NK-92 treated with Interleukin-12 subunit alpha and Interleukin-12 subunit beta, amount 100 ng/mL, for 24 hours (cell line): Measurements from ENCODE around the gene RIPOR2.
A peak's percentile ranks its signal among the peaks of the same experiment; 100 is the strongest.
"Not testable (repeated sequence)": the region's sequence is repeated elsewhere in the genome, so short reads cannot be mapped to it uniquely, and the experiment has no call there.

Experiments
- DNase-seq: peaks from one replicate; lab custom pipeline; 2025; lab: John Stamatoyannopoulos, UW

Gene RIPOR2

GRCh38 chr6:24802271-24803059, 133.3 kb downstream of the RIPOR2 start:
- no peak for DNase-seq

- DNase-seq: no peak
Measured at GRCh38 chr6:24799541-24799915, 136.2 kb downstream of the RIPOR2 start.

- no peak for DNase-seq
Measured at GRCh38 chr6:24798740-24799540, 136.8 kb downstream of the RIPOR2 start, which contains the start of gene ARMH2. TSS of gene ARMH2 (minus strand) at chr6:24798917. CDS start at chr6:24798857, 60 bp downstream.

GRCh38 chr6:24797596-24798216, 138.1 kb downstream of the RIPOR2 start:
- DNase-seq: no peak

- no peak for DNase-seq
Measured at GRCh38 chr6:24796616-24797290, 139.0 kb downstream of the RIPOR2 start.

GRCh38 chr6:24795106-24795505, 140.7 kb downstream of the RIPOR2 start:
- no peak for DNase-seq

- DNase-seq: no peak
Measured at GRCh38 chr6:24788031-24788665, 147.6 kb downstream of the RIPOR2 start.

- DNase-seq: no peak
Measured at GRCh38 chr6:24780206-24780605, 155.6 kb downstream of the RIPOR2 start.

- DNase-seq: no peak
Measured at GRCh38 chr6:24779416-24780016, 156.2 kb downstream of the RIPOR2 start.

GRCh38 chr6:24778878-24779277, 156.9 kb downstream of the RIPOR2 start:
- DNase-seq: no peak

GRCh38 chr6:24778121-24778520, 157.6 kb downstream of the RIPOR2 start:
- no peak for DNase-seq

GRCh38 chr6:24777227-24777626, 158.5 kb downstream of the RIPOR2 start:
- DNase-seq: no peak

GRCh38 chr6:24775520-24776058, 160.2 kb downstream of the RIPOR2 start:
- no peak for DNase-seq

GRCh38 chr6:24774696-24775519, 160.9 kb downstream of the RIPOR2 start, which contains the start of gene GMNN:
TSS of gene GMNN (plus strand) at chr6:24774937. CDS start at chr6:24777247, 2,310 bp downstream.
- peak; percentile 97 for DNase-seq

GRCh38 chr6:24768361-24768760, 167.4 kb downstream of the RIPOR2 start:
- DNase-seq: no peak

- DNase-seq: no peak
Measured at GRCh38 chr6:24766680-24767462, 168.9 kb downstream of the RIPOR2 start.

- DNase-seq: not testable (repeated sequence)
Measured at GRCh38 chr6:24765968-24766367, 169.8 kb downstream of the RIPOR2 start.

- not testable (repeated sequence) for DNase-seq
Measured at GRCh38 chr6:24764833-24765828, 170.6 kb downstream of the RIPOR2 start.
